BE2C (cell line): ENCODE measurements around the gene NT5DC2.
A peak's percentile ranks its signal among the peaks of the same experiment; 100 is the strongest.
"Not testable (repeated sequence)": the region's sequence is repeated elsewhere in the genome, so short reads cannot be mapped to it uniquely, and the experiment has no call there.

ENCODE experiments used
- DNase-seq: peaks from one replicate; pipeline ENCODE4 v3.0.0-alpha.2; 2020
- H3K27me3 ChIP-seq: fragments of 250-450 bp; sonication (Bioruptor Pico); 2 replicates; pipeline ENCODE4 v1.5.1; 2020; ENCODE audit warnings: mild to moderate bottlenecking
- H3K36me3 ChIP-seq: fragments of 250-450 bp; sonication (Bioruptor Pico); 2 replicates; pipeline ENCODE4 v1.5.1; 2020; ENCODE audit warnings: mild to moderate bottlenecking
- H3K4me1 ChIP-seq: fragments of 250-450 bp; sonication (Bioruptor Pico); 2 replicates; pipeline ENCODE4 v1.5.1; 2020
- H3K4me3 ChIP-seq: 2 replicates; pipeline ENCODE4 v1.5.1; 2011; ENCODE audit warnings: low read depth, low read length
- H3K9me3 ChIP-seq: fragments of 250-450 bp; sonication (Bioruptor Pico); 2 replicates; pipeline ENCODE4 v1.5.1; 2020
- CTCF ChIP-seq: IDR thresholded peaks from 2 replicates; pipeline ENCODE4 v1.5.1; 2012; ENCODE audit warnings: mild to moderate bottlenecking, low read depth, low read length

Gene NT5DC2

DNA sequence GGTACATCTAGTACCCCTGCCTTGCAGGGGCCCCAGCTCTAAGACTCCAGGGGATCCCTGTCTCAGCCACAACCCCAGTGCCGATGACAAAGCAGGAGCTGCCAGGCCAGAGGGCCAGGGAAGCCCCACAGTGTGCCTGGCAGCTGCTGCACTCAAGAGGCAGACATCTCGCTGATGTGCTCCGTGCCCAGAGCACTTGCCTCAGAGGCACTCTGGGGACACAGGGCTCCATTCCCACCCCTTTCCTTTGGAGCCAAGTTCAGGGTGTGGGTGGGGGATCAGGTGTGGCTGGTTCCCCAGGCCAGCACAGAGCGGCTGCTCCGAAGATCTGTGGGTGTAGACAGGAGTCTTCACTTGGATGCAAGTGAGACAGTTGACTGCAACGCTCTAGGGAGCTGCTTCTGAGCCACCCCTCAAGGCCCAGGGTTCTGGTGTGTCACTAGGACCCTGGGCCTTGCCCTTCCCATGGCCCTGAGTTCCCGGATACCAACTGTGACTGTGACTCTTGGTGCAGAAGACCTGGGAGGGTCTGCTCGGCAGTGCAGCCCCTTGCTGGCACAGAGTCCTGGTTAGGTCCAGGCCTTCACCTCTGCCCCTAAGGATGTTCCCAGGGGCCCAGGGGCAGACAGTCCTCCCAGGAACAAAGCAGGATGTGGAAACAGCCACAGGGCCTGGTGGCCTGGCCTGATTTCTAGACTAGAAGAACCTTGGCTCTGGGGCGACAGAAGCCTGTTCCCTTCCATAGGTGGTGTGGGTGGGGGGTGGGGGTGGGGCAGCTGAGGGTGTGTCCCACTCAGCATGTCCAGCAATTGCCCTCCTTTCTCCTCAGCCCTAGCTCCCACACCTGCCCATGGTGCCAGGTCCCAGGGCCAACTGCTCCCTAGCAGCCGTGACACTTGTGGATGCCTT lies 2.5 kb downstream of the NT5DC2 start:
- Histone ChIP-seq H3K36me3 (peaks cover 22% of the 10 kb centered on the region), H3K27me3 (no peaks in the 10 kb centered on the region), H3K9me3 (no peaks in the 10 kb centered on the region), H3K4me1 (peaks cover 22% of the 10 kb centered on the region), H3K4me3 (peak overlapping the region; percentile 72; the same call in 1 of the 2 replicates)
- TF ChIP-seq CTCF = no peak
- DNase-seq = no peak

- H3K4me3 ChIP-seq = peak overlapping the region; percentile 19
- peak; percentile 61 for DNase-seq
- H3K4me1 ChIP-seq = peaks cover 32% of the 10 kb centered on the region
- TF ChIP-seq CTCF = no peak
- no peaks in the 10 kb centered on the region for H3K27me3 ChIP-seq
- H3K9me3 ChIP-seq = no peaks in the 10 kb centered on the region
- peaks cover 25% of the 10 kb centered on the region for H3K36me3 ChIP-seq
These were observed 4.0 kb downstream of the NT5DC2 start for GRCh38 chr3:52529376-52530333.

DNA sequence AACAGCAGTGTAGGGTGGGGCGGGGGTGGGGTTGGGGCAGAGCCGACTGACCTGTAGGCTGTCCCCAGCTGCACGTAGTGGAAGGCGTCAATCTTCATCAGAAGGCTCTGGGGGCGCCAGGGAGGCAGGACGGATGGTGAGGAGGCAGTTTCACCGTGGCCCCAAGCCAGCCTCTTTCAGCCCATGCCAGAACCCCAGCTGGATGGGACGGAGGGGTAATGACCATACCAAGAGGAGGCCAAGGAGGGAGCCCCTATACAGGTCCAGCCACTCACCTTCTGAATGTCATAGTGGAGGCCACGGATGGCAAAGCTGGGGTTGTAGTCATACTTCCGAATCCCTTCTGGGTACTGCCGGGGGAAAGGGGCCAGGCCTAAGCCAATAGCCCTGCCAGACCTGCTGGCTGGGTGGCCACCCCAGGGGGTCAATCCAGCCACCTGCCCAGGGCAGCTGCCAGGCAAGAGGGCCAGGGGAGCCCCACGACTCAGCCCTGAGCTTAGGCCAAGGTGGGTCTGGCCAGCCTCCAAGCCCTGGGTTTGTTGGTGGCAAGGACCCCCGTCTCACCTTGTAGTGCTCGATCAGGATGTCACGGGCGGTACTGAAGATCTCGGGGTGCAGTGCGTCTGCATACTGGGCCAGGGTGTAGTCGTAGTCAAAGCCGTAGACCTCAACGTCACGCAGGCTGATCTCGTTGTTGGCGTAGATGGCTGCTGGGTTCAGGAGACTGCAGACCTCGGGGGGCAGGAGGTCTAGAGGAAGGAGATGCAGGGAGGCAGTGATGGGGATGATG lies 4.9 kb downstream of the NT5DC2 start:
- peaks cover 37% of the 10 kb centered on the region for H3K4me1 ChIP-seq
- H3K4me3 ChIP-seq = no peak overlapping the region
- peaks cover 34% of the 10 kb centered on the region for H3K36me3 ChIP-seq
- no peaks in the 10 kb centered on the region for H3K27me3 ChIP-seq
- no peak for DNase-seq
- TF ChIP-seq CTCF = no peak
- no peaks in the 10 kb centered on the region for H3K9me3 ChIP-seq

DNA sequence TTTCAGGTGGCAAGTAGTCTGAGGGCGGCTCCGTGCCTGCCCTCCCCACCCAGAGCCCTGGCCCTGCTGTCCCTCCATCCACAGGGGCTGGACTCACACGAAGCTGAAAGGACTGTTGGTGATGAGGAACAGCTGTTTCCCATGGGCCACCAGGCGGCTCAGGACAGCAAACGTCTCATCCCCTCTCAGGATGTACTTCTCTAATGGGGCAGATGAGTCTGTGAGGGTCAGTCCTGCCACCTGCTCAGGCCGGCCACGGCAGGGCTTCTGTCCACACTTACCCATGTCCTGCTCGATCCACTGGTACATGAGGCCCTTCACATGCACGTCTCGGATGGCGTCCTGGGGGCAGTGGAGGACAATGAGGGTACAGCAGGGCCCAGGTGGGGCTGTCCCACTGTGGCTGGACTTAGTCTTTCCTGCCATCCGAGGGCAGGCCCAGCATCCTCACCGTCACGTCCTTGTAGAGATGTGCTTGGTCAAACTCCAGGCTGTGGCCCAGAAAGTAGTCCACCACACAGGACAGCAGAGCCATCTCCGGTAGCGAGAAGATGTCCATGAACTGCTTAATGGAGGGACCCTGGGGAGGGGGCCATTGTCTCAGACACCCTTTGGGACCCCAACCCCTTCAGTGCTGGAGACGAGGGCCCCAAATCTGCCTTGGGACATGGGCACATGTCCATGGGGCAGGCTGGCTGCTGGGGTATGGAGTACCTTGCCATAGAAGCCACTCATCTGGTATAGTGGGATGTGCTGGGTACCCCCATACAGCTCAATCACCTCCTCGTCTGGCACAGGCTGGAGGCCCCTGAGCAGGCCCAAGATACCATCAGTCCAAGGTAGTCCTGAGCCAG lies 5.7 kb downstream of the NT5DC2 start:
- Histone ChIP-seq H3K27me3 (no peaks in the 10 kb centered on the region), H3K9me3 (no peaks in the 10 kb centered on the region), H3K36me3 (peaks cover 36% of the 10 kb centered on the region), H3K4me3 (no peak overlapping the region), H3K4me1 (peaks cover 37% of the 10 kb centered on the region)
- no peak for TF ChIP-seq CTCF
- no peak for DNase-seq

DNA sequence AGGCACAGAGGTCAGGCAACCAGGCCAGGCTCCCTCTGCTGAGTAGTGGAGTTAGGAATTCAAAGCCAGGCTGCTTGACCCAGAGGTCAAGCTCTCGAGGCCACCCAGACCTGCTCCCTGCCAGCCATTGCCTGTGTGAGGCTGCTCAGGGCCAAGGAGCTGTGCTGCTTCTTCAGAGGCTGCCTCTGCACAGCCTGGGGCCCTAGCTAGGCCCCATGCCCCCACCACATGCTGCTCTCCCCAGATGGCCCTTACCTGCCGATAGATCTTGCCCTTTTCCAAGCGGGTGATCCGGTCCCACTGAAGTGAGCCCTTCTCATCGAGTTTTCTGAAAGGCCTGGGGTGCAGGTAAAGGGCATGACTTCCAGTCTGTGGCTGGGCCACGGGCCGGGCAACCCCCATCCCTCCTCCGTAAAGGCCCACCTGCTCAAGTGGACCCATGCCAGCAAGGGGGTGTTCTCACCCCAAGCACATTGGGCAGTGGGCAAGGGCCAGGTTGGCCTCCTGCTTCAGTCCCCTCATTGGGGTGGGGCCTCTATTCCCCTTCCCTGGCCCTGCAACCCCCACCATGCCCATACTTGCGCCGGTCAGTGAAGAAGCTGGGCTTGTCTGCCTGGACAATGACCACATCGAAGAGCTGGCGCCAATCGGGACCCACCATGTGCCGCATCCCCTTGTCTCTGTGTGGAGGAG lies 6.5 kb downstream of the NT5DC2 start:
- Histone ChIP-seq H3K27me3 (no peaks in the 10 kb centered on the region), H3K9me3 (no peaks in the 10 kb centered on the region)

GRCh38 chr3:52526671-52527038 lies 7.0 kb downstream of the NT5DC2 start:
- DNase-seq, H3K4me3 ChIP-seq, H3K9me3 ChIP-seq, H3K27me3 ChIP-seq: not testable (repeated sequence)
- Histone ChIP-seq H3K36me3 (peaks cover 36% of the 10 kb centered on the region), H3K4me1 (peaks cover 35% of the 10 kb centered on the region)

More for the DNA sequence above, 6.5 kb downstream of the NT5DC2 start:
- no peak for TF ChIP-seq CTCF
- Histone ChIP-seq H3K36me3 (peaks cover 36% of the 10 kb centered on the region), H3K4me3 (no peak overlapping the region), H3K4me1 (peaks cover 37% of the 10 kb centered on the region)
- DNase-seq = no peak
